Measurements from ENCODE around the gene LRRN2.

Gene LRRN2

DNA sequence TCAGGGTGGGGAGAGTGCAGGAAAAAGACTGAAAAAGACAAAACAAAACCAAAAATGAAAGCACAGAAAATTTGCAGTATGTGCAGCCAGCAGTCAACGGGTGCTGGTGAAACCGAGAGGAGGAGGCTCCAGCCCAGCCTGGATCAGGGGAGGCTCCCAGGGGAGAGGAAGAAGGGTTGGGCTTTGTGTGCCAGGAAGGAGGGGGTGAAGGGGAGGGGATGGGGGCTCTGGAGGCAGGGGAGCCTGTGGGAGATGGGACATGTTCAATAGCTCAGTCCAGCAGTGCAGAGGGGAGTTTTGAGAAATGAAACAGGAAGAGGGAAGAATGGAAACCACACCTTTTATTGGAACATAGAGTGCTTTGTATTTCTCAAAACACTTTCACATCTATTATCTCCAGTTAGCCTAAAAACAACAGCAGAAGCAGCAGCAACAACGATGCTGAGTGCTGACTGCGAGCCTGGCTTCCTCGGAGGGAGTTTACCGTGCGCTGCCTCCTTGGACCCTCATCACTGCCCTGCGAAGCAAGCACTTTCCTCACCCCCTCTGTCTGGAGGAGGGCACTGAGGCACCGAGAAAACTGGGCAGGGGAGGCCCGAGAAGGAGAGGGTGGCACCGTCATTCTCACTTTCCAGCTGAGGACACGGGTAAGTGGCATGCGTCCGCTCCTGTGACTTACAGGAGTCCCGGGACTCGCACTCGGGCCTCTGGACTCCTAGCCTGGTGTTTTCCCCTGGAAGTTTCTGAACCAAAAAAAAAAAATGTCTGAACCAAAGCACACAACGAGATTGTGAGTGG is 106.5 kb downstream of the LRRN2 start:
- no peak for DNase-seq (ENCODE audit: low read depth, low spot score)
- Histone ChIP-seq H3K4me3 (ENCODE audit: insufficient read length, low read depth) (no peak overlapping the region), H3K36me3 (ENCODE audit: insufficient read depth, insufficient read length, low read length) (no peaks in the 10 kb centered on the region), H3K9ac (ENCODE audit: insufficient read length, low read depth) (no peak overlapping the region), H3K27me3 (ENCODE audit: insufficient read depth, insufficient read length) (no peaks in the 10 kb centered on the region), H3K4me1 (ENCODE audit: insufficient read depth, insufficient read length) (peaks cover 20% of the 10 kb centered on the region), H3K9me3 (ENCODE audit: insufficient read depth, low read length) (no peaks in the 10 kb centered on the region)
- no peak for TF ChIP-seq YY1 (IDR thresholded peaks at IDR 0.05; ENCODE audit: insufficient read depth, insufficient read length)
- no peak for TF ChIP-seq SUZ12 (IDR thresholded peaks at IDR 0.05; ENCODE audit: extremely low read depth, insufficient read depth, insufficient read length)
- no peak for TF ChIP-seq ZNF274 (IDR thresholded peaks at IDR 0.05; ENCODE audit: low read depth, low read length)

DNA sequence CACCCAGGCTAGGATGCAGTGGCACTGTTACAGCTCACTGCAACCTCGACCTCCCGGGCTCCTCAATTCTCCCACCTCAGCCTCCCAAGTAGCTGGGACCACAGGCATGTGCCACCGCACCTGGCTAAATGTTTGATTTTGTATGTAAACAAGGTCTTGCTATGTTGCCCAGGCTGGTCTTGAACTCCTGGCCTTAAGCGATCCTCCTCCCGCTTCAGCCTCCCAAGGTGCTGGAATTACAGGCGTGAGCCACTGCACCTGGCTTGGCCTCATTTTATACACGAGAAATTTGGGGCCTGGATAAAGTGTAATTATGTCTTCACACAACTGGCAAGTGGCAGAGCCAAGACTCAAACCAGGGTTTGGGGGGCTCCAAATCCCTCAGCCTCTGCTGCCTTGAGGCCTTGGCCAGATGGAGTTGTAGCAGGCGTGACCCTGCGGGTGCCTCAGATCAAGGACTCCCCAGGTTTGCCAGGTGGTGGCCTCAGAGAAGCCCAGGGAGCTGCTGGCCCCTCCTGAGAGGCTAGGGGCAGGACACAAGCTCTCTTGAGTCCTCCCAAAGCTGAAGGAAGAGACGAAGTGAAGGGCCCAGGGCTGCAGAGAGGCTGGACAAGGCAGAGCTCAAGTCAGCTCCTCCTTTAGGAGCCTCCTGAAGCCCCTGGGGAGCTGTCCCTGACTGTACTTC is 107.6 kb downstream of the LRRN2 start:
- H3K4me3 ChIP-seq (ENCODE audit: insufficient read length, low read depth), result no peak overlapping the region
- DNase-seq (ENCODE audit: low read depth, low spot score), result no peak
- H3K9me3 ChIP-seq (ENCODE audit: insufficient read depth, low read length), result no peaks in the 10 kb centered on the region
- H3K4me1 ChIP-seq (ENCODE audit: insufficient read depth, insufficient read length), result peaks cover 29% of the 10 kb centered on the region
- no peaks in the 10 kb centered on the region for H3K36me3 ChIP-seq (ENCODE audit: insufficient read depth, insufficient read length, low read length)
- H3K9ac ChIP-seq (ENCODE audit: insufficient read length, low read depth), result no peak overlapping the region
- TF ChIP-seq YY1 (IDR thresholded peaks at IDR 0.05; ENCODE audit: insufficient read depth, insufficient read length), result no peak
- no peak for TF ChIP-seq SUZ12 (IDR thresholded peaks at IDR 0.05; ENCODE audit: extremely low read depth, insufficient read depth, insufficient read length)
- TF ChIP-seq ZNF274 (IDR thresholded peaks at IDR 0.05; ENCODE audit: low read depth, low read length), result no peak
- H3K27me3 ChIP-seq (ENCODE audit: insufficient read depth, insufficient read length), result no peaks in the 10 kb centered on the region

- H3K27me3 ChIP-seq (ENCODE audit: insufficient read depth, insufficient read length), result no peaks in the 10 kb centered on the region
- no peak for DNase-seq (ENCODE audit: low read depth, low spot score)
- H3K9me3 ChIP-seq (ENCODE audit: insufficient read depth, low read length), result no peaks in the 10 kb centered on the region
- no peak overlapping the region for H3K9ac ChIP-seq (ENCODE audit: insufficient read length, low read depth)
- no peaks in the 10 kb centered on the region for H3K36me3 ChIP-seq (ENCODE audit: insufficient read depth, insufficient read length, low read length)
- no peak overlapping the region for H3K4me3 ChIP-seq (ENCODE audit: insufficient read length, low read depth)
- TF ChIP-seq ZNF274 (IDR thresholded peaks at IDR 0.05; ENCODE audit: low read depth, low read length) (no peak), SUZ12 (IDR thresholded peaks at IDR 0.05; ENCODE audit: extremely low read depth, insufficient read depth, insufficient read length) (no peak), YY1 (IDR thresholded peaks at IDR 0.05; ENCODE audit: insufficient read depth, insufficient read length) (no peak)
- H3K4me1 ChIP-seq (ENCODE audit: insufficient read depth, insufficient read length), result peaks cover 30% of the 10 kb centered on the region
Observed at GRCh38 chr1:204576422-204576821, 109.1 kb downstream of the LRRN2 start.

DNA sequence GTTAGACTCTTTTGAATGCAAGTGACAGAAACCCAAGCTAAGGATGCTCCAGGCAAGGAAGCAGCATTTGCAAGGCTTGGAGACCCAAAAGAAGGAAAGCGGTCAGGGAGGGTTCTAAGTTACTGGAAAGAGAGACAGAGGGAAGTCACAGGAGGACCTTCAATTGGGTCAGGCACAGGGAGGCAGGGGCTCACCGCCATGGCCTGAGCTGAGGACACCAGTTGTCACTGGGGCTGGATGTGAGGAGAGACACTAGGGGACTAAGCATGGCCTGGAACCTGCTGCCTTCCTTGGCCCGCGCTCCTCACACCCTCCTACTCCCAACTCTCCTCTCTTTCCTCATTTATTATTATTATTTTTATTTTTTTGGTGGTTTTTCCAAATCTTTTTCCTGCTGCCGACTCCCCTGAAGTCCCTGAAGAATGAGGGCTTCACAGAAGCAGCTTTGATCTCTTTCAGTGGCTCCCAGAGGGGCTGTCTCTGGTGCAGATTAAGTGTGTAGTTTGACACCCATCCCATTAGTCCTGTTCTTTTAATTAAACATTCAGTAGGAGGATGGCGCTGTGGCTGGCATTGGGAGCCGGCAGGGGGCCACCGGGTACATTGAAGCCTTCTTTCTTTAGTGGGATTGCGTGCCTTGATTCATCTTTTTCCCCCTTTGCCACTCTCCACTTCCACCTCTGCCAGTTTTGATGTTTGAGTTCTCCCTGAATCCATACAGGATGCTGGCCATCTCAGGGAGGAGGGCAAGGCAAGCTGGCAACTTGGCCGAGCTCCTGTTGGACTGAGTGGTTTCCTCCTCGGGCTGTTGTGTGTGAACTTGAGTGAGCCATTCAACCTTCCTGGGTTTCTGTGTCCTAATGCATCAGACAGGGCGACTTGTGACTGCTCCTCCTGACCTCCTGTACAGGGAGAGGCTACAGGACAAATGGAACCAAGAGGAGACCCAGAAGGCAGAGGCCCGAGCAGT is 110.0 kb downstream of the LRRN2 start:
- DNase-seq (ENCODE audit: low read depth, low spot score), result no peak
- no peaks in the 10 kb centered on the region for H3K9me3 ChIP-seq (ENCODE audit: insufficient read depth, low read length)
- H3K27me3 ChIP-seq (ENCODE audit: insufficient read depth, insufficient read length), result no peaks in the 10 kb centered on the region
- peaks cover 30% of the 10 kb centered on the region for H3K4me1 ChIP-seq (ENCODE audit: insufficient read depth, insufficient read length)
- no peak overlapping the region for H3K4me3 ChIP-seq (ENCODE audit: insufficient read length, low read depth)
- H3K36me3 ChIP-seq (ENCODE audit: insufficient read depth, insufficient read length, low read length), result no peaks in the 10 kb centered on the region
- TF ChIP-seq ZNF274 (IDR thresholded peaks at IDR 0.05; ENCODE audit: low read depth, low read length) (no peak), SUZ12 (IDR thresholded peaks at IDR 0.05; ENCODE audit: extremely low read depth, insufficient read depth, insufficient read length) (no peak), YY1 (IDR thresholded peaks at IDR 0.05; ENCODE audit: insufficient read depth, insufficient read length) (no peak)
- no peak overlapping the region for H3K9ac ChIP-seq (ENCODE audit: insufficient read length, low read depth)

DNA sequence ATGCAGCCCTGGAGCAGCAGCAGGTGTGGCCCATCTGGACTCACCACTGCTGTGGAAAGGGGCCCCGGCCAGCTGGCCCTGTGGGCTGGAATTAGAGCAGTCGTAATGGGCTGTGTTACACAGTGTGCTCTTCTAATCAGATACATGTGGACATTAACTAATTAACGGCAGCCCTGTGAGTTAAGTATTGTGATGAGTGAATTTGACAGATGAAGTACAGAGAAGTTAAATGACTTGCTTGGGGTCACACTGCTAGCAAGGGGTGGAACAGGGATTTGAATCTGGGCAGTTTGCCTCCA is 110.7 kb downstream of the LRRN2 start:
- Histone ChIP-seq H3K27me3 (ENCODE audit: insufficient read depth, insufficient read length) (no peaks in the 10 kb centered on the region), H3K9ac (ENCODE audit: insufficient read length, low read depth) (no peak overlapping the region), H3K4me1 (ENCODE audit: insufficient read depth, insufficient read length) (peaks cover 30% of the 10 kb centered on the region), H3K9me3 (ENCODE audit: insufficient read depth, low read length) (no peaks in the 10 kb centered on the region), H3K4me3 (ENCODE audit: insufficient read length, low read depth) (no peak overlapping the region), H3K36me3 (ENCODE audit: insufficient read depth, insufficient read length, low read length) (no peaks in the 10 kb centered on the region)
- DNase-seq (ENCODE audit: low read depth, low spot score), result no peak
- TF ChIP-seq YY1 (IDR thresholded peaks at IDR 0.05; ENCODE audit: insufficient read depth, insufficient read length) (no peak), SUZ12 (IDR thresholded peaks at IDR 0.05; ENCODE audit: extremely low read depth, insufficient read depth, insufficient read length) (no peak), ZNF274 (IDR thresholded peaks at IDR 0.05; ENCODE audit: low read depth, low read length) (no peak)

DNA sequence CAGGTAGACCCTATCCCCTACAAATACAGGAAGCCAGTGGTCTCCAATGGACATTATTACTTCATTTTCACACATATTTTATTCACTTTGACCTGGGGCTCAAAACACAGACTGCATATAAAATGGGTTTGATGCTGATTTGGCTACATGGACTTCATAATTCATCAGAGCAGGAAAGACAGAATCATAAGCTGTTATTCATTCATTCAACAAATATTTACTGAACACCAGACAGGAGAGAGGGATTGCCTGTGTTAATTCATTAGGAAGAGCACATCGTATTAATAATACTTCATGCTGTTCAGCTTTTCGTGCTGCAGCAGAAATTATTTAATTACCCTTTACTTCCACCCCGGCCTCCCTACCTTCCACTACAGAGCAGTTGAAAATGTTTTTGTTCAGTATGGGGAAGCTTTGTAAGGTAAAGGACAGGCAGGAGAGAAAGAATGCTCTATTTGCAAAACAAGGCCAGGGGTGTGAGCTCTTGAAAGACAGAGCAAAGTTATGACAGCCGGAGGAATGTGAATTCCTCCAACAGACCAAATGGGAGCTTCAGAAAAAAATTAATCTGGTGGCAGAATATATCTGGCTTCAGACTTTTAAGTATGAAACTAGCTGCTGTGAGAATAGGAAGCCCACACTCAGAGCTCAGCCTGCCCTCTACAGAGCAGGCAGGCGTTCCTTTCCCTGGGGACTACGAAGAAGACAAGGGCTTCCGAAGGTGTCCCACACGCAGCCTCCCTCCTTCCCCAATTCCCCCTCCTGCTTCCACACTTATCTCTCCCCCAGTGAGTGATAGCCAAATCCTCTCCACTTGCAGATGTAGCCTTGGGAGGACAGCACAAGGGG is 111.3 kb downstream of the LRRN2 start:
- no peak overlapping the region for H3K4me3 ChIP-seq (ENCODE audit: insufficient read length, low read depth)
- DNase-seq (ENCODE audit: low read depth, low spot score), result no peak
- H3K4me1 ChIP-seq (ENCODE audit: insufficient read depth, insufficient read length), result peaks cover 30% of the 10 kb centered on the region
- no peak for TF ChIP-seq SUZ12 (IDR thresholded peaks at IDR 0.05; ENCODE audit: extremely low read depth, insufficient read depth, insufficient read length)
- TF ChIP-seq ZNF274 (IDR thresholded peaks at IDR 0.05; ENCODE audit: low read depth, low read length), result no peak
- H3K9me3 ChIP-seq (ENCODE audit: insufficient read depth, low read length), result no peaks in the 10 kb centered on the region
- no peaks in the 10 kb centered on the region for H3K27me3 ChIP-seq (ENCODE audit: insufficient read depth, insufficient read length)
- H3K36me3 ChIP-seq (ENCODE audit: insufficient read depth, insufficient read length, low read length), result no peaks in the 10 kb centered on the region
- H3K9ac ChIP-seq (ENCODE audit: insufficient read length, low read depth), result no peak overlapping the region

All from NT2/D1 (cell line).